Stimulated activated CD4-positive, alpha-beta T cell treated with anti-CD3 and anti-CD28 coated beads, Interleukin-15, amount 100 ng/mL, for 1 hour (primary cell): ENCODE data around the gene RAPGEFL1.
"Not testable (repeated sequence)": the region's sequence is repeated elsewhere in the genome, so short reads cannot be mapped to it uniquely, and the experiment has no call there.

Experiments used
- DNase-seq, 2 donors: peaks; one replicate each; pipeline ENCODE4 v3.0.0-alpha.2; 2020; ENCODE audit warnings: low read depth in 1 of 2, low spot score in 1 of 2

RAPGEFL1 gene

DNA sequence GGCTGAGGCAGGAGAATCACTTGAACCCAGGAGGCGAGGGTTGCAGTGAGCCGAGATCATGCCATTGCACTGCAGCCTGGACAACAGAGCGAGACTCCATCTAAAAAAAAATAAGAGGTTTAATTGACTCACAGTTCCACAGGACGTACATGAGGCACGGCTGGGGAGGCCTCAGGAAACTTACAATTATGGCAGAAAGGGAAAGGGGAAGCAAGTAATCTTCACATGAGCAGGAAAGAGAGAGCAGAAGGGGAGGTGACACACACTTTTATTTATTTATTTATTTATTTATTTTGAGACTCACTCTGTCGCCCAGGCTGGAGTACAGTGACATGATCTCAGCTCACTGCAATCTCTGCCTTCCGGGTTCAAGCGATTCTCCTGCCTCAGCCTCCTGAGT lies 28.9 kb downstream of the RAPGEFL1 start:
- not testable (repeated sequence) for DNase-seq

GRCh38 chr17:40209404-40210093 lies 32.3 kb downstream of the RAPGEFL1 start:
- no peak for DNase-seq

DNA sequence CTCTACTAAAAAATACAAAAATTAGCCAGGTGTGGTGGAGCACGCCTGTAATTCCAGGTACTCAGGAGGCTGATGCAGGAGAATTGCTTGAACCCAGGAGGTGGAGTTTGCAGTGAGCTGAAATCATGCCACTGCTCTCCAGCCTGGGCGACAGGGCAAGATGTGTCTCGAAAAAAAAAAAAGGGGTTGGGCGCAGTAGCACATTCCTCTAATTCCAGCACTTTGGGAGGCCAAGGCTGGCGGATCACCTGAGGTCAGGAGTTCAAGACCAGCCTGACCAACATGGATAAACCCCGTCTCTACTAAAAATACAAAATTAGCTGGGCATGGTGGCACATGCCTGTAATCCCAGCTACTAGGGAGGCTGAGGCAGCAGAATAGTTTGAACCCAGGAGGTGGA lies 36.6 kb downstream of the RAPGEFL1 start:
- not testable (repeated sequence) for DNase-seq

DNA sequence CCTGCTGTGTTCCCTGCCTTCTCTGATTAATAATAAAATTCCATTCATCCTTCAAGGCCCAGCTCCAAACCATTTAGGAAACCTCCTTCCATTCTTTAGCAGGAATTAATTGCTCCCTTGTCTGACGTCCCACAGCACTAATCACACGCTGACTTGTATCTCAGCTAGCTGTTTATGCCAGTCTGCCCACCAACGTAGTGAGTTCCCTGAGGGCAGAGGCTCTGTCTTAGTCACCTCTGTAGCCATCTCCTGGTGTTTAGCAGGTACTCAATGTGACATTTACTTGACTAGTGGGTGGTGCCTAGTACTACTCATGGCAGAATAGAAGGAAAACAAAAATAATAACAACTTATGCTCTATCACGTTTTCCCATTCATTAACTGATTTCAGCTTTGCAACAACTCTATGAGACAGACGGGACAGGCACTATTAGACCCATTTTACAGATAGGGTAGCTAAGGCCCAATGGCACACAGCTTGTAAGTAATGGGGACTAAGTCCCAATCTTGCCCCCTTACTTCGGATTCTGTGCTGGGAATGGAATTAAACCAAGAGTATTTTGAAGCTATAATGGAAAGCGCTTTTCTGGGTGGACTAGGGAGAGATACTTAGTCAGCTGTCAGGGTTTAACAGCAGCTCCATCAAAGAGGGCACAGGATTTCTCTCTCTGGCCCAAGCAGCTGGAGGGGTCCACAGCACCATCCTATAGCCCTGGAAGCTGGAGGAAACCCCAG lies 40.9 kb downstream of the RAPGEFL1 start:
- no peak for DNase-seq

- DNase-seq = peak; percentile 90 to 94
Observed at GRCh38 chr17:40218740-40219593, 41.7 kb downstream of the RAPGEFL1 start, which contains the start of gene WIPF2. Gene WIPF2 (plus strand): TSS chr17:40219304. CDS start chr17:40256460, 37,156 bp downstream.

DNA sequence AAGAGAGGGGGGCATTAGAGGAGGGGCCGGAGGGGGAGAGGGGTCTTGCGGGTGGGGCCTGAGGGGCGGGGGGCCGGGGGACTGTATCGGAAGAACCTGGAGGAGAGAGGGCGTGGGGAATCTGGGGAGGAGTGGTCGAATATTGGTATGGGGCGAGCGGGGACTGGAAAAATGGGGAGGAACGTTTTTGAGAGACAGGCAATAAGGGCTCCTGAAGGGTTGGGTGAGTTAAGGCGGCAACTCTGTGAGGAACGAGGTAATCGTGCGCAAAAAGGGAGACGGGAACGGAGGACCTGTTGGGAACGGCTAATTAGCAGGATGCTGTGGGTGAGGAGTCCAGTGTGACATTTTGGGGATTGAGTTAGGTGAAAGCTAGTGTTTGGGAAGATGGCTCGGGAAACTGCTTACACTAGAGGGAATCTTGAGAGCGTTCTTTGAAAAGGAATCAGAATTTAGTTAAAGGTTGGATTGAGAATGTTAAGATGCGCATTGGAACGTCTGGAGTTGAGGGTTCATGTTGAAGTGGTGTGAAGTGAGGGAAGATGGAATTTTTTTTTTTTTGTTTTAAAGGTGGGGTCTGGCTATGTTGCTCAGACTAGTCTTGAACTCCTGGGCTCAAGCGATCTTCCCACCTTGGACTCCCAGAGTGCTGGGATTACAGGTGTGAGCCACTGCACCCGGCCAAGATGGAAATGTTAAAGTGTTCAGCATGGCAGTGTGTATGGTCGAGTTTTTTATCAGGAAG lies 42.5 kb downstream of the RAPGEFL1 start:
- no peak for DNase-seq

GRCh38 chr17:40224718-40225550 lies 47.7 kb downstream of the RAPGEFL1 start:
- no peak for DNase-seq

- DNase-seq = not testable (repeated sequence)
Observed at GRCh38 chr17:40229146-40229545, 51.9 kb downstream of the RAPGEFL1 start.

GRCh38 chr17:40230670-40231069 lies 53.4 kb downstream of the RAPGEFL1 start:
- no peak for DNase-seq

DNA sequence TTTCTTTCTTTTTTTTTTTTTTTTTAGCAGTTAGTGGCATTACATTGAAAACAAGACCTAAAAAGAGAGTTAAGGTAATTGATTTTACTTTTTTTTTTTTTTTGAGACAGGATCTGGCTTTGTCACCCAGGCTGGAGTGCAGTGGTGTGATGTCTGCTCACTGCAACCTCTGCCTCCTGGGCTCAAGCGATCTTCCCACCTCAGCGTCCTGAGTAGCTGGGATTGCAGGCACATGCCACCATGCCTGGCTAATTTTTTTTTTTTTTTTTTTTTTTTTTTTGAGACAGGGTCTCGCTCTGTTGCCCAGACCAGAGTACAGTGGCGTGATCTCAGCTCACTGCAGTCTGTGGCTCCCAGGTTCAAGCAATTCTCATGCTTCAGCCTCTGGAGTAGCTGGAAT lies 54.7 kb downstream of the RAPGEFL1 start:
- not testable (repeated sequence) for DNase-seq

DNA sequence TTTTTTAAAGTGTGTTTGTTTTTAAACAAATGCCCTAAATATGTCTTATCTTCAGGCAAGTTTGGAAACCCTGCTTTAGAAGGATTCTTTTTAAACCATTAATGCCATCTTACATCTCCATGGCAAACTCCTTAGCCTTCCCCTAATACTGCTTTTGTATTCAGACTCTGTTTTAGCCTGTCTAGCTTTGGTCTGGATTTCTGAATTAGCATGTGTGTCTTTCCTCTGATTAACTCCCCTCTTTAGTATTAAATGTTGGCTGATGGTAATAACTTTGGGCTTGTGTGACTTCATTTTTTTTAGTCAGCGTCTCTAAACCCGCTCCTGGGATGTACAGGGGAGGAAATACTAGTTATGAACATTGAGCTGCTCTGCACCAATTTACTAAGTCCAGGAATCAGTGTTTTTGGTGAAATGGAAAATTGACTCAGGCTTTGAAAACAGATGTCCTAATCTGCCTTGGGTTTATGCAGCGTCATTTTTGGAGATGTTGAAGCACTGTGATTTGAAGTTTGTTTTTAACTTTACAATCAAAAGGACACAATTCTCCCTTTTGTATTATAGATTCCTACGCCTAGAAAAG lies 64.1 kb downstream of the RAPGEFL1 start:
- no peak for DNase-seq

DNA sequence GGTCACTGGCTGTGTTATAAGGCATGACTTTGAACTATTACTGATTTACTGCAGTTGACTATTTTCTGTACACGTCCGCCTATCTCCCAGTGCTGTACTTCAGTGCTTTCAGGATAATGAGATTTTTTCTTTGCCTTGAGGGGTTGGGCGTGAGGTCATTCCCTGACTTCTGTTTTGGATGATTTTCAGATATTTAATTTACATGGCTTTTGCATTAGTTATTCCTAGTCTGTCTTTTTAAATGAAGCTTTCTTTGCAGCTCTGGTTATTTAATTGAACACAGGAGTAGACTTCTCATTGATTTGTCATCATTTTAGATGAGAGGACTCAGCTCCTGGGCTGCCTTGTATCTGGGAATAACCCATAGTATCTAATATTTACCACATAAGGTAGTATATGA lies 65.5 kb downstream of the RAPGEFL1 start:
- no peak for DNase-seq

DNA sequence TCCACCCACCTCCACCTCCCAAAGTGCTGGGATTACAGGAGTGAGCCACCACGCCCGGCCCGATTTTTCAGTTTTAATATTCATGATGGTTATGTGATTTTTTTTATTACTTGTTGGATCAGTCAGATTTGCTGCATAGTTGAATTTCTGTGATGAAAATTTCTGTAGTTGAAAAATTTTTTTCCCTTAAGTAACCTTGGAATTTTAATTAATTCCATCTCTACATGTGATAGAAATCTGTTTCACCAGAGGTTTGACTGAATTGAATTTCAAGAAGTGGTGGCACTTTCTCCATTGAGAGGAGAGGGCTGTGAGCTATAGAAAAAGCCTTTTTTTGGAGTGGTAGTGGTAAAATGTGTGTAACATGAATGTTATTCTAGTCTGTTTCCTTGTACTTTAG lies 66.5 kb downstream of the RAPGEFL1 start:
- DNase-seq = no peak

- no peak for DNase-seq
Observed at GRCh38 chr17:40244255-40244654, 67.0 kb downstream of the RAPGEFL1 start.
